ENCODE measurements around the gene IL22RA1. TPM values are rescaled to one million over a fixed set of nuclear protein-coding genes. Genes with fewer than 3 reads are reported as not detected.

The IL22RA1 gene
- total RNA-seq (under 1 TPM in 3 of 4 donors, not detected in 1; 0.08 to 0.19 (median 0.13) TPM), polyA plus RNA-seq (under 1 TPM in 1 of 3 donors, not detected in 2; 0.26 TPM)
- long read RNA-seq, donor 1: 0 reads
- long read RNA-seq, donor 2: 0 reads

- Histone ChIP-seq H3K27me3 (ENCODE audit: insufficient read depth in 3 of 3, low read length in 2 of 3) (no peaks in the 10 kb centered on the region), H3K4me1 (no peaks in the 10 kb centered on the region), H3K4me3 (peak within 1 kb of the TSS; percentile 55), H3K27ac (no peak within 1 kb of the TSS), H3K9me3 (no peaks in the 10 kb centered on the region), H3K36me3 (ENCODE audit: insufficient read depth in 1 of 2, low read depth in 1 of 2) (no peaks in the 10 kb centered on the region)
- peak in 1 of 2 donors; percentile 32 for DNase-seq
- ATAC-seq: peak; percentile 54 to 79 (median 56)
- intact Hi-C loops (cut with DNase I): no loop called here
- WGBS, 3 donors: 23 to 49% (median 29%) methylated on average over 20 to 22 of the region's 22 CpGs
- TF ChIP-seq, protein P1, sequence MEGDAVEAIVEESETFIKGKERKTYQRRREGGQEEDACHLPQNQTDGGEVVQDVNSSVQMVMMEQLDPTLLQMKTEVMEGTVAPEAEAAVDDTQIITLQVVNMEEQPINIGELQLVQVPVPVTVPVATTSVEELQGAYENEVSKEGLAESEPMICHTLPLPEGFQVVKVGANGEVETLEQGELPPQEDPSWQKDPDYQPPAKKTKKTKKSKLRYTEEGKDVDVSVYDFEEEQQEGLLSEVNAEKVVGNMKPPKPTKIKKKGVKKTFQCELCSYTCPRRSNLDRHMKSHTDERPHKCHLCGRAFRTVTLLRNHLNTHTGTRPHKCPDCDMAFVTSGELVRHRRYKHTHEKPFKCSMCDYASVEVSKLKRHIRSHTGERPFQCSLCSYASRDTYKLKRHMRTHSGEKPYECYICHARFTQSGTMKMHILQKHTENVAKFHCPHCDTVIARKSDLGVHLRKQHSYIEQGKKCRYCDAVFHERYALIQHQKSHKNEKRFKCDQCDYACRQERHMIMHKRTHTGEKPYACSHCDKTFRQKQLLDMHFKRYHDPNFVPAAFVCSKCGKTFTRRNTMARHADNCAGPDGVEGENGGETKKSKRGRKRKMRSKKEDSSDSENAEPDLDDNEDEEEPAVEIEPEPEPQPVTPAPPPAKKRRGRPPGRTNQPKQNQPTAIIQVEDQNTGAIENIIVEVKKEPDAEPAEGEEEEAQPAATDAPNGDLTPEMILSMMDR (IDR thresholded peaks at IDR 0.05): no peak
These were observed at the start of gene IL22RA1 for GRCh38 chr1:24142546-24143534. TSS of gene IL22RA1 (minus strand) at chr1:24143140. CDS start at chr1:24143082, 58 bp downstream.

DNA sequence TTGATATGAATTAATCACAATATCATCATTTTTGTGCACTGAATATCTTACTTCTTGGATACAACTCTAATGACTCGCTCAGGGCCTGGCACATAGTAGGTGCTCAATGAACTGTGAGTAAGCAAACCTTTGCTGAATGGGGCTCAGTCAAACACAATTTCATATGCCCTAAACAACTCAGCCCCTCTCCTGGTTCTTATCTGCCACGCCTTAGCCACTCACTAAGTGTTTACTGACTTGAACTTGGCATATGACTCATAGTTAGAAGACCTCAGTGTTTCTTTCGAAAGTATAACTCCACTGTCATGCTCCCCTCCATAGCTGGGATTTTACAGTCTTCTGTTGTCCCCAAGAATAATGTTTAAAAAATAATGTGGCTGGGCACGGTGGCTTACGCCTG is 48.9 kb upstream of the IL22RA1 start:
- no peaks in the 10 kb centered on the region for H3K9me3 ChIP-seq
- no peak overlapping the region for H3K4me3 ChIP-seq
- DNase-seq (no peak), ATAC-seq (no peak)
- intact Hi-C loops (cut with DNase I): no loop called here
- H3K27ac ChIP-seq: no peak overlapping the region
- WGBS, 3 donors: 73 to 74% (median 73%) methylated on average over 5 of the region's 5 CpGs
- no peaks in the 10 kb centered on the region for H3K36me3 ChIP-seq (ENCODE audit: insufficient read depth in 1 of 2, low read depth in 1 of 2)
- peaks cover 5% of the 10 kb centered on the region for H3K4me1 ChIP-seq
- H3K27me3 ChIP-seq (ENCODE audit: insufficient read depth in 3 of 3, low read length in 2 of 3): no peaks in the 10 kb centered on the region
- TF ChIP-seq, protein P1 (IDR thresholded peaks at IDR 0.05): no peak

DNA sequence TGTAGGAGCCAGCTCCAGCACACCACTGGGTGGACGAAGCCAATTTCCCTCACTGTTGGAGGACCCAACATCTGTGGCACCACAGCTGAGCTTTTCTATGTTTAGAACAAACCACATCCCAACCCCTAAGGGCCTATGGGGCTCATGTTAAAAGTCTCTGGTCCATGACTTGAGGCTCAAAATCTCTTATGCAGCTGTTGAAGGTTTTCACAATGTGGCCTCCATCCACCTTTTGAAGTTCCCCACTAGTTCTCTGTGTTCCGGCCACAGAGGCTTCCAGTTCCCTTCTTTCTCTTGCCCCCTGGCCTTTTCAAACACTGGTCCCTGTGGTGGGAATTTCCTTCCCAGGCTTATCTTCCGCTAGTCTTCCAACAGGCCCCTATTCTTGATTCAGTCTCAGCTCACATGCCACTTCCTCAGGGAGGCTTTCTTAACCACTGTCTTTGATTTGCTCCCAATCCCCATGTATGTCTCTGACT is 48.1 kb upstream of the IL22RA1 start:
- peaks cover 7% of the 10 kb centered on the region for H3K4me1 ChIP-seq
- H3K9me3 ChIP-seq: no peaks in the 10 kb centered on the region
- intact Hi-C loops (cut with DNase I): no loop called here
- H3K27me3 ChIP-seq (ENCODE audit: insufficient read depth in 3 of 3, low read length in 2 of 3): no peaks in the 10 kb centered on the region
- no peak overlapping the region for H3K27ac ChIP-seq
- TF ChIP-seq, protein P1 (IDR thresholded peaks at IDR 0.05): no peak
- DNase-seq (no peak), ATAC-seq (no peak)
- H3K4me3 ChIP-seq: no peak overlapping the region
- WGBS, 3 donors: 82 to 87% (median 86%) methylated on average over 3 of the region's 3 CpGs
- H3K36me3 ChIP-seq (ENCODE audit: insufficient read depth in 1 of 2, low read depth in 1 of 2): no peaks in the 10 kb centered on the region

DNA sequence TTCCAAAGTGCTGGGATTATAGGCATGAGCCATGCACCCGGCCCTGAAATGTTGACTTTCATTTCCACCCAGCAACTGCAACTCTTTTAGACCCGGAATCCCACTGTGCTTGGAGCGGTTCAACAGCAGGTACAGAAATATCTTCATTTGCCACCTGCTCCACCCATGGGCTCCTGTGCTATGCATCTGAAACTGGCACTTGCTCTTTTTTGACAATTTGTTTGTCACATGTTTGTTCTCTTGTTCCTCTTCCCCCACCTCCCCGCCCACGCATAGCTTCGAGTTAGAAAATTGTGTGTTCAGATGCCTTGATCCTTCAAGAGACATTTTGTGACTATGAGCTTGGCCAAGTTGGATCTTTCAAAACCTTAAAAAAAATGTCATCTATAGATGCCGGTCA is 46.6 kb upstream of the IL22RA1 start:
- no peaks in the 10 kb centered on the region for H3K36me3 ChIP-seq (ENCODE audit: insufficient read depth in 1 of 2, low read depth in 1 of 2)
- ATAC-seq (no peak), DNase-seq (no peak)
- intact Hi-C loops (cut with DNase I): no loop called here
- H3K9me3 ChIP-seq: no peaks in the 10 kb centered on the region
- H3K27me3 ChIP-seq (ENCODE audit: insufficient read depth in 3 of 3, low read length in 2 of 3): no peaks in the 10 kb centered on the region
- 75 to 86% (median 80%) methylated on average over 7 of the region's 7 CpGs for WGBS, 3 donors
- H3K4me3 ChIP-seq: no peak overlapping the region
- TF ChIP-seq, protein P1 (IDR thresholded peaks at IDR 0.05): no peak
- H3K27ac ChIP-seq: no peak overlapping the region
- peaks cover 7% of the 10 kb centered on the region for H3K4me1 ChIP-seq
